Gastrocnemius medialis (tissue), 4 donors: ENCODE measurements around the gene FICD.

ENCODE experiments used
- POLR2A ChIP-seq, 2 donors: fragments of 450-650 bp; IDR thresholded peaks; one replicate each; pipeline ENCODE4 v1.6.1; 2017; ENCODE audit warnings: antibody characterized with exemption in 2 of 2, mild to moderate bottlenecking in 2 of 2, moderate library complexity in 2 of 2
- TF ChIP-seq, protein P1 (sequence below), 5 experiments: fragments of 450-650 bp in 3 of 5; fragments of 200-600 bp in 2 of 5; sonication (generic) in 2 of 5; IDR thresholded peaks in 4 of 5; conservative IDR thresholded peaks in 1 of 5; 1 replicate in 4 of 5; 2 replicates in 1 of 5; pipeline ENCODE4 v1.5.1; 2016 to 2019; ENCODE audit warnings: antibody characterized with exemption in 5 of 5, mild to moderate bottlenecking in 3 of 5, moderate library complexity in 3 of 5

DNA sequence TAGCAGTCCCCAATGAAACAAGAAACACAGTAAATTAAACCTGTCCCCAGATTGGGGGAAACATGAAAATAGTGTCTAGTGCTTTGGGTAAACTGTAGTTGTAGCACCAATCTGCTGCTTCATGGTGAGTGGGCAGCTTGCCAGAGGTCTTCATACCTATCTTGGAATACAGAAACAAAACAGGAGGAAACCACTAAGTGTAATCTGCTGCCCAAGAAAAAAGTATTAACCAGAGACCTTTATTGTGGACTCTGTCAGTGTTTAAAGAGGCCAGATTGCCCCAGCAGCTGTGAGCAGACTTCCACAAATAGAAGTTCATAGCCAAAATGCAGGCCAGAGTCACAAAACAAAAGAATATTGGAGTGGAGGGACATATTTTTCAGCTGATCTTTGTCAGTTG, 49.6 kb downstream of the FICD start:
- no peak for TF ChIP-seq POLR2A (IDR thresholded peaks at IDR 0.05)
- TF ChIP-seq, protein P1, sequence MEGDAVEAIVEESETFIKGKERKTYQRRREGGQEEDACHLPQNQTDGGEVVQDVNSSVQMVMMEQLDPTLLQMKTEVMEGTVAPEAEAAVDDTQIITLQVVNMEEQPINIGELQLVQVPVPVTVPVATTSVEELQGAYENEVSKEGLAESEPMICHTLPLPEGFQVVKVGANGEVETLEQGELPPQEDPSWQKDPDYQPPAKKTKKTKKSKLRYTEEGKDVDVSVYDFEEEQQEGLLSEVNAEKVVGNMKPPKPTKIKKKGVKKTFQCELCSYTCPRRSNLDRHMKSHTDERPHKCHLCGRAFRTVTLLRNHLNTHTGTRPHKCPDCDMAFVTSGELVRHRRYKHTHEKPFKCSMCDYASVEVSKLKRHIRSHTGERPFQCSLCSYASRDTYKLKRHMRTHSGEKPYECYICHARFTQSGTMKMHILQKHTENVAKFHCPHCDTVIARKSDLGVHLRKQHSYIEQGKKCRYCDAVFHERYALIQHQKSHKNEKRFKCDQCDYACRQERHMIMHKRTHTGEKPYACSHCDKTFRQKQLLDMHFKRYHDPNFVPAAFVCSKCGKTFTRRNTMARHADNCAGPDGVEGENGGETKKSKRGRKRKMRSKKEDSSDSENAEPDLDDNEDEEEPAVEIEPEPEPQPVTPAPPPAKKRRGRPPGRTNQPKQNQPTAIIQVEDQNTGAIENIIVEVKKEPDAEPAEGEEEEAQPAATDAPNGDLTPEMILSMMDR (IDR thresholded peaks at IDR 0.05 in 4 of 5, conservative IDR thresholded peaks at IDR 0.05 in 1 of 5): no peak
